Activated naive CD4-positive, alpha-beta T cell treated with Interleukin-2 at 50 U/mL for 16 hours (primary cell): Measurements from ENCODE around the gene SESN1.

Experiments
- DNase-seq: peaks from one replicate; pipeline ENCODE4 v3.0.0-alpha.2; 2020

SESN1 gene

GRCh38 chr6:108955329-108955949, 139.2 kb downstream of the SESN1 start:
- no peak for DNase-seq

DNA sequence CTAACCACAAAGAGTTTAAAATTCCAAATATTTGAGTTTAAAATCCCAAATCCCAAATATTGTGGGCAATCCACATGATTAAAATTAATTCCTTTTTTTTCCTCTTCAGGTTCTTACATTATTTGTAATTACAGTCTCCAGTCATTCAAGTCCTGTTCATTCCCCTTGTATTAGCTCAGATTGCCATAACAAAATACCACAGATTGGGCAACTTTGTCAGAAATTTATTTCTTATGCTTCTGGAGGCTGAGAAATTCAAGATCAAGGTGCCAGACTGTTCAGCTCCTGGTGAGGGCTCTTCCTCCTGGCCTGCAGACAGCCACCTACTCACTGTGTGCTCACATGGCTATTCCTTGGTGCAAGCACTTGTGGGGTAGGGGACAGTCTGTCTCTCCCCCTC, 141.0 kb downstream of the SESN1 start:
- DNase-seq: no peak

DNA sequence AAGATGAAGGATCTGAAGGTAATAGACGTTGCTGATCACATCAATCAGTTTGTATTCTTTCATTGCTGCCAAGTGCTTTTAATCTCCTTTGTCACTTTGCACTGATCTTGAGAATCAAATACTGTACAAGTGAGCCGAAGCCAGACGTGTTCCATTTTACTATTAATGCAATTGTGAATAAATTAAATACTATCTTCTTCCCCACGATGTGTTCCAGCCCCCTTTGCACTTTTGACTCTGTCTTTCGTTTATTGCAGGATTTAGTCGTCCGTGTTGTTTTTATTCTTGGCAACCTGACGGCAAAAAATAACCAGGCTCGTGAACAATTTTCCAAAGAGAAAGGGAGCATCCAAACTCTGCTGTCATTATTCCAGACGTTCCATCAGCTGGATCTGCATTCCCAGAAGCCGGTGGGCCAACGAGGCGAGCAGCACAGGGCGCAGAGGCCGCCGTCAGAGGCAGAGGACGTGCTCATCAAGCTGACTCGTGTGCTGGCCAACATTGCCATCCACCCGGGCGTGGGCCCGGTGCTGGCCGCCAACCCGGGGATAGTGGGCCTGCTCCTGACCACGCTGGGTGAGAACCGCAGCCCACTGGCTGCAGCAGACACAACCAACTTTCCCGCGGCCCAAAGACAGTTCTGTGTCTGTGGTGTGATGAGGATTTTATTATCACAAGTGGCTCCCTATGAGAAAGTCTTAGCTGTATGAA, 141.7 kb downstream of the SESN1 start:
- DNase-seq: no peak

DNA sequence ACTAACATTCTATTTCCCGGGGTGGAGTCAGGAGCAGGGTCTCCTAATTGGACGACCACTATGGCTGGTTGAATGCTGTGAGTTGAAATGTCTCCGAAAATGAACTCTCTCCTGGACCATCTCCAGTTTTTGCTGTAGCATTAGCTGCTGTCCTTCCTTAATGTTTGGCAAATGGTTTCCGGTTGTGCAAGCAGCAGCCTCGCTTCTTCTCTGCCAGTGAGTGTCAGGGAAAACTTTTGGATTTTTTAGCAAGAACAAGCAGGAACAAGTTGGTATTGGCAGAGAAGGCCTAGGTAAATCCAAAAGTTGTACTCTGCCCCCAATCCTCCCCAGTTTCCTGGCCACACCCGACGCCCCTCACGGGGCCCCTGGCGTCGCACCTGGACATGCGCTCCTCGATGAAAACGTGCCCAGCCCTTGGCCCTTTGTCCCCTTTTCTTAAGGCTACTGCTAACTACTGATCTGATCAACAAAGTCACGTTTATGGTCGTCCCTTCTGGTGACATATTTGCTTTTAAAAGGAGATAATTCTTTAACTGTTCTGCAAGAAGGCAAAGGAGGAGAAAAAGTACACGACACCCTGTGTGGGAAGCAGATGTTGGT, 143.2 kb downstream of the SESN1 start:
- DNase-seq: no peak

- DNase-seq: no peak
These were observed 146.4 kb downstream of the SESN1 start for GRCh38 chr6:108948181-108948661.

- no peak for DNase-seq
These were observed 147.4 kb downstream of the SESN1 start for GRCh38 chr6:108947114-108947854.

DNA sequence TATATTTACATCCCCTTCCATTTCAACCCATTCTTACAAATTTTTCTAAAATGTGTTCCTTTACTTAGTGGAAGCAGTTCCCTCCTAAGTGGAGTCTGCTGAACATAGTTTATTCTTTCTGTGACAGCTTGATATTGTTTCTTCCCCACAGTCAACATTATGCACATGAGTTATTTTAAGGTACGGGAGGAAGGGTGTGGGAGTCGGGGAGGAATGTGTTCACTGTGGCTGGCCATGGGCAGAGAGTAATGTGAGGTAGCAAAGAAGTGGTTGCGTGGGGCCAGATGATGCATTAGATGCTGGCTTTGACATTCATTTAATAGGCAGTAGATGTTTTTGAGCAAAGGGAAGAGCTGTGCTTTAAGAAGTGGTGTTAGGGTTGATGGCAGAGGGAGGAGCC, 148.0 kb downstream of the SESN1 start:
- DNase-seq: no peak

DNA sequence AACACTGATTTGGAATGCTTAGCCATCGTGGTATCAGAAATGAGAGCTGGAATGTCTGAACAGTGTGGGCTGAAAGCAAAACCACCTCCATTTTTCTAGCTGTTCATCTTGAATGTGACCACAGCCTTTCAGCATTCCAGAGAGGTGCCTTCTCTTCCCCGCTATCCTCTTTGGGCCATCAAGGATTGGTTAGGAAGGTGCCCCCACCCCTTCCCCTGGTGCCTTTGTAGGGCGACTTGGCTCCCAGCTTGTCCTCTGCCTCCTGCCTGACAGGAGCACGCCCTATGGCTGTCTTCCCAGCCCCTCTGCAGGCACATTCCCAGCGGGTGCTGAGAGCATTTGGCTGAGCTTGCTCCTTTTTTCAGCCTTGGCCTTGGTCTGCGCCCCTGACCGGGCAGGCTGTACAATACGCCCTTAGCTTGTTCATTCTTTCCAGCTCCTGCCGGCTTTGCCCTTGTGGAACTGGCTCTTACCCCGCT, 148.9 kb downstream of the SESN1 start:
- DNase-seq: no peak

DNA sequence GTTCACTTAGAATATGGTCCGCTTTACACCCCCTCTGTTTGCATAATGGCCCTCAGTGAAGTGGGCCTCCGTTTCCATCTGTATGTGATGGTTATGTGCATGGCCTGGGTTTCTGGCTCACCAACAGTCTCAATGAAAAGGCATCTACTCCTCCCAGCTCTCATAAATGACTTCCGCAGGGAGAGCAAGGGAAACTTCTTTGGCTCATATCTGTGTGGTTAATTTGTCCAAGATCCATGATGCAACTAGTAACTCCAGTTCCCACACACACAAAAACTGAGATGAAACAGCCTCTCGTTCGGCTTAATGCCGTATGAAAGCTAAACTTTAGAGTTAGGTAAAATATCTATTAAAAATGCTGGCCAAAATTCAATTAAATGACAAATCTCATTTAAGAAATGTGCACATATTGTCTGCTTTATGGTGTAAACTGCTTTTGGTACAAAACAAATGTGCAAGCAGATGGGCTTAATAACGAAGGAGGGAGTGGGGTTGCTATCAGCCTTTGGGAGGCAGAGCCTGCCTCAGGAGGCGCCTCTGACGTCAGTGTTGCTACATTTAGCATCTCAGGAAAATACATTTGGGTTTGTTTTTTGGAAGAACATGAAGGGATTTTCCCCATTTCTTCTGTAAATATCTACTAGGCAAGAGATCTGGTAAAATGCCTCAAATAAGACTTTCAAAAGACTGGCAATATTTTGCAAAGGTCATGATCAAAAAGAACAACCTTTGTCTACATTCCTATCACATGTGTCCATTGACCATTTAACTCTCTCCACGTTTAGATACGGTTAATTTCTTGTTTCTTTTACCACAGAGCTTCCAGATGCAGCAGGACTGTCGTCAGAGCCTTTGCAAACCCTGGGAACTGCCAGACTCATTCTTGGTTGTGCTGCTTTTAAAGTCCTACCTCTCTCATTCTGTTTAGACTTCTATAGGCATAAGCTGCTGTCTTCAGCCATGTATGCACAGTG, 149.7 kb downstream of the SESN1 start:
- no peak for DNase-seq

GRCh38 chr6:108944071-108944470, 150.6 kb downstream of the SESN1 start:
- no peak for DNase-seq

- DNase-seq: peak; percentile 60
These were observed 151.8 kb downstream of the SESN1 start for GRCh38 chr6:108942556-108943492.

- DNase-seq: no peak
These were observed 152.8 kb downstream of the SESN1 start for GRCh38 chr6:108941859-108942258.

- DNase-seq: no peak
These were observed 153.4 kb downstream of the SESN1 start for GRCh38 chr6:108941281-108941680.

- DNase-seq: no peak
These were observed 153.9 kb downstream of the SESN1 start for GRCh38 chr6:108940741-108941140.

GRCh38 chr6:108937170-108937569, 157.5 kb downstream of the SESN1 start:
- no peak for DNase-seq
